Heart left ventricle (tissue), 16 donors: ENCODE measurements around the gene TMEM242. TPM values are rescaled to one million over a fixed set of nuclear protein-coding genes. Genes with fewer than 3 reads are reported as not detected.

Experiments
- ATAC-seq, 4 donors: fragments of 200-7000 bp; cut with Tn5 transposase; one replicate each; pipeline ENCODE4 v1.9.1; 2020 to 2022; ENCODE audit warnings: moderate library complexity in 4 of 4, mild to moderate bottlenecking in 3 of 4, moderate number of reproducible peaks in 1 of 4
- DNase-seq, 5 donors: peaks; one replicate each; pipeline ENCODE4 v3.0.0-alpha.2; 2020
- H3K27ac ChIP-seq, 12 donors: fragments of 200-600 bp; sonication (generic) in 4 of 12; one replicate each; pipeline versions ENCODE4 v1.5.0 to v1.8.0; 2016 to 2022; ENCODE audit warnings: mild to moderate bottlenecking in 2 of 12
- H3K27me3 ChIP-seq, 9 donors: fragments of 200-600 bp; sonication (generic) in 2 of 9; one replicate each; pipeline versions ENCODE4 v1.5.1 to v1.8.0; 2016 to 2022; ENCODE audit warnings: mild to moderate bottlenecking in 3 of 9
- H3K36me3 ChIP-seq, 9 donors: fragments of 200-600 bp; sonication (generic) in 2 of 9; one replicate each; pipeline versions ENCODE4 v1.5.0 to v1.8.0; 2018 to 2022; ENCODE audit warnings: mild to moderate bottlenecking in 2 of 9
- H3K4me1 ChIP-seq, 12 donors: fragments of 200-600 bp; sonication (generic) in 4 of 12; one replicate each; pipeline versions ENCODE4 v1.5.0 to v1.8.0; 2016 to 2022; ENCODE audit warnings: mild to moderate bottlenecking in 3 of 12
- H3K4me3 ChIP-seq, 12 donors: fragments of 200-600 bp; sonication (generic) in 4 of 12; one replicate each; pipeline versions ENCODE4 v1.5.0 to v1.8.0; 2017 to 2022; ENCODE audit warnings: mild to moderate bottlenecking in 9 of 12, moderate library complexity in 4 of 12
- H3K9me3 ChIP-seq, 12 donors: fragments of 200-600 bp; sonication (generic) in 4 of 12; one replicate each; pipeline versions ENCODE4 v1.5.0 to v1.8.0; 2016 to 2022; ENCODE audit warnings: mild to moderate bottlenecking in 1 of 12
- CTCF ChIP-seq, 12 donors: fragments of 200-600 bp; sonication (generic) in 4 of 12; IDR thresholded peaks; one replicate each; pipeline versions ENCODE4 v1.5.0 to v1.8.0; 2018 to 2022; ENCODE audit warnings: antibody characterized with exemption in 12 of 12, mild to moderate bottlenecking in 5 of 12
- POLR2A ChIP-seq, 2 donors: fragments of 450-650 bp; IDR thresholded peaks; one replicate each; pipeline ENCODE4 v1.6.1; 2017; ENCODE audit warnings: antibody characterized with exemption in 2 of 2, mild to moderate bottlenecking in 2 of 2, moderate library complexity in 2 of 2
- WGBS, 4 donors: extraction: QIAGEN DNeasy Blood & Tissue Kit in 2 of 4; methylation state at CpG; one replicate each; pipeline versions ENCODE4 v1.1.5 to v1.1.7; 2013 to 2018; 5-methylcytosine and 5-hydroxymethylcytosine counted together
- intact Hi-C, 10 donors: fragments of 100-400 bp; cut with DNase I; formaldehyde crosslinking; loops; one replicate each; pipeline versions ENCODE4 v1.11.1 to v1.14.2; 2022
- polyA plus RNA-seq, 2 donors: library from polyadenylated mRNA; stranded (reverse); fragments of 200-250 nt; gene quantifications; one replicate each; pipeline ENCODE4 v1.2.3, GENCODE V29; 2013
- total RNA-seq, 9 donors: library from RNA; depleted of rRNA in 2 of 9; stranded (reverse); fragments of >200 nt in 2 of 9; fragmentation: NEBNext Ultra II Directional in 3 of 9; extraction: Animal tissue kit (Norgen Biotek cat#: 25700) in 3 of 9; gene quantifications; one replicate each; pipeline versions ENCODE4 v1.1.0 to v1.2.4, GENCODE V29; 2016 to 2023
- donor health status: ischemic (EF 13 %, LVEDD 7.1; RV severe dilation, severe dysfunction).
- donor health status: healthy with polysubstance abuse.
- donor health status: DM: no; HTN: yes; CAD: no.
- donor health status: DM: no; HTN: no; CAD: no.
- donor health status: ischemic (EF 25% LVEDD 6.9; RV normal size, moderate dysfunction).
- donor health status: ischemic (EF 25% LVEDD 5.7; RV mildly dilated, moderate dysfunction).
- donor health status: healthy.
- donor health status: DM: yes; HTN: yes; CAD: no.
- donor health status: ischemic (EF 35%, LVEDD 5.7; RV mildly dilated, moderate dysfunction).
- donor health status: nonischemic (EF 11% LVEDD 7.7; RV severe dilation, severe dysfunction).
- donor health status: DM: yes; HTN: yes; CAD: no.
- donor health status: PGD.
- donor health status: ischemic (EF 29% LVEDD 5.4; RV normal size, mild dysfunction).
- donor health status: nonischemic (EF 23%, LVEDD 6.1; RV moderate dilation, normal function).

Gene TMEM242
- total and polyA plus RNA-seq, 11 donors: 5.9 to 18.3 (median 13.2) TPM

DNA sequence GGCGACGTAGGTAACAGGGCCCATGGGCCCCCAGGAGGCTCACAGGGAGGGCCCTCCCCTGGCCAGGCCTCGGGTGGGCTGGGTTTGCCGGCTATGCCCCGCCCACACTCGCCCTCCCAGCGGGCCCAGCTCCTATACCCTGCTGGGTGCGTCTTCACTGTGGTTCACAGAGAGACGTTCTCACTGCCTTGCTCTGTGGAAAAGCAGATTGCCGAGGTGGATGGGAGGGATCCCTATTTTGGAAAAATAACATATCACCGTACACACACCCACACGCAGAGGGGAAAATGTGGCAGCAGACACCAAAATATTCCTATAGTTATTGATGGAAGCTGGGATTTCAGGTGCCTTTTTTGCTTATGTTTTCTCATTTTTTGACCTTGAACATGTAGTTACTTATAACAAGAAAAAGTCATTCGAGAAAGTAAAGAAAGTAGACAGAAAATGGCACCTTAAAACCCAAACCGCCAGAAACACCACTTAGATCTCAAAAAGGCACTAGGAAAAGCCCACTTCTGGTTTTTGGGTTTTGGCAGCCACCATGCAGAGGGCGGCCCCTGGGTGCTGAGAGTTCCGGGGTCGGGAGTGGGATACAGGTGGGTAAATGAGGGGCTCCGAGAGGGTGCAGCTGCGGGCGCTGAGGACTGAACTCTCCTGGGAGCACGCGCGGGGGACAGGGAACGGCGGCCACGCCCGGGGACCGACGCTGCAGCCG, 49.4 kb downstream of the TMEM242 start:
- H3K36me3 ChIP-seq: no peaks in the 10 kb centered on the region
- H3K4me3 ChIP-seq: peak overlapping the region; percentile 28 to 80 (median 64)
- no peaks in the 10 kb centered on the region for H3K9me3 ChIP-seq
- no peak for TF ChIP-seq CTCF (IDR thresholded peaks at IDR 0.05)
- no peak for TF ChIP-seq POLR2A (IDR thresholded peaks at IDR 0.05)
- H3K27ac ChIP-seq: peak overlapping the region; percentile 51 to 90 (median 81)
- ATAC-seq: peak in 2 of 4 donors; percentile 17 to 25
- peak in 4 of 5 donors; percentile 35 to 76 (median 50) for DNase-seq
- 26 to 38% (median 29%) methylated on average over 30 of the region's 30 CpGs for WGBS, 4 donors
- H3K4me1 ChIP-seq: peaks cover 4 to 35% (median 22%) of the 10 kb centered on the region in 12 donors
- no peaks in the 10 kb centered on the region for H3K27me3 ChIP-seq
- intact Hi-C loops: loop anchor here (2.0 to 10.0 kb wide), 14 partner anchors 35 to 709 kb away; partner anchors contain the start of gene ARID1B (in 2 of the 10)

DNA sequence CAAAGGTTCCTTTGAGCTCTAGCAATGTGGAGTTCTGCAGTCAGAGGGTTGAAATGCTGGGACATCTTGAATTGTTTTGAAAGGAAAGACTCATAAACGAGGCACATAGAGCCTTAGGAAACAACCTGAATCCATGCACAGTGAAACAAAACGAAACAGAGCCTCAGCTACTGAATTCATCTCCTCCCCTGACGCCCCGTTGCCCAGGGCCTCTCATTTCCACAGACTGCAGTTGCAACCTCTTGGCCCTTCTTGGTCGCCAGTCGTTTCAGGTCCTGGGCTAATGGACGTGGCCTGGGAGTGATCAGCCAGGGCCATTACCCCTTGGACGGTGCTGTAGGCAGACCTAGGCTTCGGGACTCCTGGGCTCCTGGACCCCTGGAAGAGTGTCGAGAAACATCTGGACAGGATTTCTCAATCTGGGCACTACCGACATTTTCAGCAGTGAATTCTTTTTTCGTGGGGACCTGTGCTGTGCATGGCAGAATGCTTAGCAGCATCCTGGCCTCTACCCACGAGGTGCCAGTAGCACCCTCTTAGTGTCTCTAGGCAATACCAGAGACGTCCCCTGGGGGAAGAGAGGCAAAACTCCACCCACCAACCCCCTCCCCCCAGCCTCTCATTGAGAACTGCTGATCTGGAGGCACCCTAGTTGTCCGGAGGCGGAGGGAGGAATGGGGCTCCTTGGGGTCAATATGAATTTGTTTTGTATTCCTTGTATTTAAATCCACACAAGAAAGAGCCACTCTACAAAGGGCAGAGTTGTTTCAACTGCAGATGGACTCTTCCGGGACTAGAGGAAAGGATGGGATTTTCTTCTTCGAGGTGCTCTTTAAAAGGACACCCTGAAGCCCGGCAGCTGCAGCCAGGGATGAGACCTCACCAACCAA, 50.2 kb downstream of the TMEM242 start:
- DNase-seq (no peak), ATAC-seq (no peak)
- TF ChIP-seq POLR2A (IDR thresholded peaks at IDR 0.05) (no peak), CTCF (IDR thresholded peaks at IDR 0.05) (no peak)
- peak overlapping the region in 1 of 12 donors; percentile 73 for H3K4me3 ChIP-seq
- no peaks in the 10 kb centered on the region for H3K27me3 ChIP-seq
- H3K36me3 ChIP-seq: no peaks in the 10 kb centered on the region
- peaks cover 5 to 43% (median 30%) of the 10 kb centered on the region in 12 donors for H3K4me1 ChIP-seq
- peak overlapping the region in 5 of 12 donors; percentile 75 to 90 (median 84) for H3K27ac ChIP-seq
- no peaks in the 10 kb centered on the region for H3K9me3 ChIP-seq
- WGBS, 4 donors: 81 to 87% (median 84%) methylated on average over 19 of the region's 19 CpGs
- intact Hi-C loops: loop anchor here in 9 of 10 donors (2.0 to 10.0 kb wide), 12 partner anchors 34 to 708 kb away; partner anchors contain the start of gene ARID1B (in 2 of the 9)

- TF ChIP-seq POLR2A (IDR thresholded peaks at IDR 0.05): no peak
- no peak for TF ChIP-seq CTCF (IDR thresholded peaks at IDR 0.05)
- H3K27ac ChIP-seq: peak overlapping the region in 1 of 12 donors; percentile 52
- no peaks in the 10 kb centered on the region for H3K27me3 ChIP-seq
- peaks cover 5 to 51% (median 37%) of the 10 kb centered on the region in 12 donors for H3K4me1 ChIP-seq
- no peaks in the 10 kb centered on the region for H3K9me3 ChIP-seq
- 78 to 82% (median 81%) methylated on average over 7 of the region's 7 CpGs for WGBS, 4 donors
- no peaks in the 10 kb centered on the region for H3K36me3 ChIP-seq
- ATAC-seq (no peak), DNase-seq (no peak)
- H3K4me3 ChIP-seq: no peak overlapping the region
- intact Hi-C loops: loop anchor here in 9 of 10 donors (2.0 to 10.0 kb wide), 12 partner anchors 34 to 708 kb away; partner anchors contain the start of gene ARID1B (in 2 of the 9)
Observed at GRCh38 chr6:157272372-157272771, 50.9 kb downstream of the TMEM242 start.
